ENCODE data around the gene CLPTM1. TPM values are rescaled to one million over a fixed set of nuclear protein-coding genes. Genes with fewer than 3 reads are reported as not detected.

CLPTM1 gene
- total RNA-seq, 1 donor from 2014 or later, result 115 TPM

GRCh38 chr19:44986389-44986788 lies 31.2 kb downstream of the CLPTM1 start:
- Mint-ChIP-seq H3K9me3 (ENCODE audit: unreplicated experiment) (no peaks in the 10 kb centered on the region), H3K36me3 (ENCODE audit: low read depth, unreplicated experiment) (peaks cover 15% of the 10 kb centered on the region), H3K4me3 (ENCODE audit: unreplicated experiment) (no peak overlapping the region), H3K4me1 (ENCODE audit: low read depth, unreplicated experiment) (no peaks in the 10 kb centered on the region), H3K27ac (ENCODE audit: unreplicated experiment) (no peak overlapping the region), H3K27me3 (ENCODE audit: low read depth, unreplicated experiment) (no peaks in the 10 kb centered on the region)
- Histone ChIP-seq H3K4me2 (ENCODE audit: low read length) (no peak overlapping the region), H3K9ac (ENCODE audit: low read length) (no peak overlapping the region), H3K79me2 (ENCODE audit: insufficient read depth, low read length) (no peaks in the 10 kb centered on the region), H3K4me3 (ENCODE audit: insufficient read depth, low read depth, low read length) (no peak overlapping the region), H3K4me1 (ENCODE audit: insufficient read depth, low read length) (no peaks in the 10 kb centered on the region), H4K20me1 (ENCODE audit: insufficient read depth, low read length) (peaks cover 7% of the 10 kb centered on the region), H2AFZ (ENCODE audit: low read depth, low read length) (no peak overlapping the region), H3K9me3 (ENCODE audit: insufficient read depth, low read depth, low read length) (no peaks in the 10 kb centered on the region), H3K27ac (ENCODE audit: low read depth, low read length) (no peak overlapping the region), H3K36me3 (ENCODE audit: insufficient read depth, low read length) (peaks cover 11% of the 10 kb centered on the region), H3K27me3 (ENCODE audit: insufficient read depth, low read length) (no peaks in the 10 kb centered on the region)
- TF ChIP-seq EZH2 (IDR thresholded peaks at IDR 0.05; ENCODE audit: insufficient read depth, low read length) (no peak), CTCF (IDR thresholded peaks at IDR 0.05; ENCODE audit: insufficient read depth, low read depth, low read length) (no peak)
- no peak for DNase-seq (ENCODE audit: low read depth)
- FAIRE-seq, result no peak

DNA sequence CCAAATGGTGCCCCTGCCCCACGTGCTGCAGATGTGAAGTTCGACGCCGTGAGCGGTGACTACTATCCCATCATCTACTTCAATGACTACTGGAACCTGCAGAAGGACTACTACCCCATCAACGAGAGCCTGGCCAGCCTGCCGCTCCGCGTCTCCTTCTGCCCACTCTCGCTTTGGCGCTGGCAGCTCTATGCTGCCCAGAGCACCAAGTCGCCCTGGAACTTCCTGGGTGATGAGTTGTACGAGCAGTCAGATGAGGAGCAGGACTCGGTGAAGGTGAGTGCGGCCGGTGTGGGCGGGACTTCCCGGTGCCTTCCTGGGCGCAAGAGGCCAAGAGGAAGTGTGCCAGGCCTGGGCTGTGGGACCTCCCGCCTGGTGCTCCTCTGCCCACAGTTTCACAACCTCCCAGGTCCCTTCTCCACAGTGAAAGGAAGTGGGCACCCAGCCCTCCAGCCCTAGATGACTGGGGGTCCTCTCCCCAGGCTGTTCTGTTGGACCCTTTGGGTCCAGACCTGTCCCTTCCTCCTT lies 32.0 kb downstream of the CLPTM1 start:
- Histone ChIP-seq H3K4me3 (ENCODE audit: insufficient read depth, low read depth, low read length) (no peak overlapping the region), H3K4me1 (ENCODE audit: insufficient read depth, low read length) (no peaks in the 10 kb centered on the region), H3K9ac (ENCODE audit: low read length) (no peak overlapping the region), H4K20me1 (ENCODE audit: insufficient read depth, low read length) (peaks cover 7% of the 10 kb centered on the region), H3K27me3 (ENCODE audit: insufficient read depth, low read length) (no peaks in the 10 kb centered on the region), H3K79me2 (ENCODE audit: insufficient read depth, low read length) (no peaks in the 10 kb centered on the region), H3K9me3 (ENCODE audit: insufficient read depth, low read depth, low read length) (no peaks in the 10 kb centered on the region), H3K36me3 (ENCODE audit: insufficient read depth, low read length) (peaks cover 11% of the 10 kb centered on the region), H3K27ac (ENCODE audit: low read depth, low read length) (no peak overlapping the region), H3K4me2 (ENCODE audit: low read length) (no peak overlapping the region), H2AFZ (ENCODE audit: low read depth, low read length) (no peak overlapping the region)
- no peak overlapping the region for H3K27ac Mint-ChIP-seq (ENCODE audit: unreplicated experiment)
- H3K4me3 Mint-ChIP-seq (ENCODE audit: unreplicated experiment), result no peak overlapping the region
- no peaks in the 10 kb centered on the region for H3K4me1 Mint-ChIP-seq (ENCODE audit: low read depth, unreplicated experiment)
- no peaks in the 10 kb centered on the region for H3K9me3 Mint-ChIP-seq (ENCODE audit: unreplicated experiment)
- DNase-seq (ENCODE audit: low read depth), result no peak
- FAIRE-seq, result no peak
- no peaks in the 10 kb centered on the region for H3K27me3 Mint-ChIP-seq (ENCODE audit: low read depth, unreplicated experiment)
- H3K36me3 Mint-ChIP-seq (ENCODE audit: low read depth, unreplicated experiment), result peaks cover 17% of the 10 kb centered on the region
- TF ChIP-seq EZH2 (IDR thresholded peaks at IDR 0.05; ENCODE audit: insufficient read depth, low read length), result no peak
- no peak for TF ChIP-seq CTCF (IDR thresholded peaks at IDR 0.05; ENCODE audit: insufficient read depth, low read depth, low read length)

DNA sequence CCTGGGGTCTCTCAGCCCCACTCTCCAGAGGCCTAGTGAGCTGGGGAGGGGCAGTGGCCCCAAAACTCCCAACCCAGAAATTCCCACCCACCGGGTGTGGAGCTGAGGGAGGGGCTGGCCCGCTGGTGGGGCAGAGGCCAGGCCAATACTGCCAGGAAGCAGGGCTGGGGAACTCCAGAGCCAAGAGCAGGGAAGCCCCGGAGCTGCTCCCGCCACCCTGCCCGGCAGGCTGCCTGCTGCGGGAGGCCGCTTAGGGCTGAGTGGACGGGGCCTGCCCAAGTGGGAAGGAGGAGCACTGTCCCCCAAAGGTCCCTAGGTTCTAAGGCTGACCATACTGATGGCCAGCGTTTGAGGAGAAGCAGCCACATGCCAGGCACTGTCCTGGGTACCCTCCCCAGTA lies 33.1 kb downstream of the CLPTM1 start:
- Histone ChIP-seq H3K9ac (ENCODE audit: low read length) (no peak overlapping the region), H3K79me2 (ENCODE audit: insufficient read depth, low read length) (no peaks in the 10 kb centered on the region), H3K27me3 (ENCODE audit: insufficient read depth, low read length) (no peaks in the 10 kb centered on the region), H4K20me1 (ENCODE audit: insufficient read depth, low read length) (peaks cover 4% of the 10 kb centered on the region), H3K4me3 (ENCODE audit: insufficient read depth, low read depth, low read length) (no peak overlapping the region), H2AFZ (ENCODE audit: low read depth, low read length) (no peak overlapping the region), H3K4me1 (ENCODE audit: insufficient read depth, low read length) (no peaks in the 10 kb centered on the region), H3K4me2 (ENCODE audit: low read length) (no peak overlapping the region), H3K9me3 (ENCODE audit: insufficient read depth, low read depth, low read length) (no peaks in the 10 kb centered on the region), H3K36me3 (ENCODE audit: insufficient read depth, low read length) (peaks cover 8% of the 10 kb centered on the region), H3K27ac (ENCODE audit: low read depth, low read length) (no peak overlapping the region)
- Mint-ChIP-seq H3K27ac (ENCODE audit: unreplicated experiment) (no peak overlapping the region), H3K27me3 (ENCODE audit: low read depth, unreplicated experiment) (no peaks in the 10 kb centered on the region), H3K36me3 (ENCODE audit: low read depth, unreplicated experiment) (peaks cover 17% of the 10 kb centered on the region), H3K4me3 (ENCODE audit: unreplicated experiment) (no peak overlapping the region), H3K9me3 (ENCODE audit: unreplicated experiment) (no peaks in the 10 kb centered on the region), H3K4me1 (ENCODE audit: low read depth, unreplicated experiment) (no peaks in the 10 kb centered on the region)
- FAIRE-seq, result no peak
- TF ChIP-seq CTCF (IDR thresholded peaks at IDR 0.05; ENCODE audit: insufficient read depth, low read depth, low read length) (no peak), EZH2 (IDR thresholded peaks at IDR 0.05; ENCODE audit: insufficient read depth, low read length) (no peak)
- DNase-seq (ENCODE audit: low read depth), result no peak
